Suppressor macrophage (primary cell): ENCODE measurements around the gene MASP1.

ENCODE experiments used
- DNase-seq, 4 experiments: peaks; one replicate each; pipeline ENCODE4 v3.0.0-alpha.2; 2020 to 2022

Gene MASP1

GRCh38 chr3:187292631-187293515 is 1.3 kb upstream of the MASP1 start:
- no peak for DNase-seq

- no peak for DNase-seq
Observed at GRCh38 chr3:187292181-187292580, 644 bp upstream of the MASP1 start.

- peak in 2 of 4 experiments; percentile 9 to 28 for DNase-seq
Observed at GRCh38 chr3:187291001-187291511, 481 bp downstream of the MASP1 start.

GRCh38 chr3:187290503-187290902 is 1.0 kb downstream of the MASP1 start:
- no peak for DNase-seq

GRCh38 chr3:187288855-187289605 is 2.5 kb downstream of the MASP1 start:
- no peak for DNase-seq

- peak; percentile 78 to 93 (median 86) for DNase-seq
Observed at GRCh38 chr3:187288131-187288854, 3.2 kb downstream of the MASP1 start.

GRCh38 chr3:187287256-187287655 is 4.3 kb downstream of the MASP1 start:
- no peak for DNase-seq

GRCh38 chr3:187286467-187287059 is 5.0 kb downstream of the MASP1 start:
- DNase-seq = peak in 3 of 4 experiments; percentile 42 to 50 (median 44)

GRCh38 chr3:187281191-187281714 is 10.3 kb downstream of the MASP1 start:
- no peak for DNase-seq

- DNase-seq = no peak
Observed at GRCh38 chr3:187280644-187281043, 10.9 kb downstream of the MASP1 start.

- no peak for DNase-seq
Observed at GRCh38 chr3:187277129-187277462, 14.4 kb downstream of the MASP1 start.

GRCh38 chr3:187276397-187277128 is 15.0 kb downstream of the MASP1 start:
- DNase-seq = no peak

- no peak for DNase-seq
Observed at GRCh38 chr3:187274977-187275338, 16.6 kb downstream of the MASP1 start.

- DNase-seq = no peak
Observed at GRCh38 chr3:187274315-187274976, 17.1 kb downstream of the MASP1 start.

GRCh38 chr3:187271582-187271981 is 20.0 kb downstream of the MASP1 start:
- DNase-seq = no peak

- no peak for DNase-seq
Observed at GRCh38 chr3:187269486-187269885, 22.1 kb downstream of the MASP1 start.

- DNase-seq = no peak
Observed at GRCh38 chr3:187267306-187267705, 24.2 kb downstream of the MASP1 start.

GRCh38 chr3:187266691-187267090 is 24.8 kb downstream of the MASP1 start:
- no peak for DNase-seq

- DNase-seq = no peak
Observed at GRCh38 chr3:187265461-187265955, 26.0 kb downstream of the MASP1 start.

- DNase-seq = no peak
Observed at GRCh38 chr3:187264911-187265310, 26.6 kb downstream of the MASP1 start.

GRCh38 chr3:187264021-187264420 is 27.5 kb downstream of the MASP1 start:
- no peak for DNase-seq
